GM19023 (cell line): ENCODE data around the gene GNA12.

Experiments used
- ATAC-seq: cut with Tn5 transposase; IDR thresholded peaks from one replicate; pipeline ENCODE4 v1.9.1; 2021; ENCODE audit warnings: mild to moderate bottlenecking, moderate library complexity; ENCODE audit not compliant: unreplicated experiment

GNA12 gene

GRCh38 chr7:2838873-2839578 lies 5.1 kb downstream of the GNA12 start:
- no peak for ATAC-seq

GRCh38 chr7:2838451-2838850 lies 5.7 kb downstream of the GNA12 start:
- ATAC-seq: no peak

DNA sequence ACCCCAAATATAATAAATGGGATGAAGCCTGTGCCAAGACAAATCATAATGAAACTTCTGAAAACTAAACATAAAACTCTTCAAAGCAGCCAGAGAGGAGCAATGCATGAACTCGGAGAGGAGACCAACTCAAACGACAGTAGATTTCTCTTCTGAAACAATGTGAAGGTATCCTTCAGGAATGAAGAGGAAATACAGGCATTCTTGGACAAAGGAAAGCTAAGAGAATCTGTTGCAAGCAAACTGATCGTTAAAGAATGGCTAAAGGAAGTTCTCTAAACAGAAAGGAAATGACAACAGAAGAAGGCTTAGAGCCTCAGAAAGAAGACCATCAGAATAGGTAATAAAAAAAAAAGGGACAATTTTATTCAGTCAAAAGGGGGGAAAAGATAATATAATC lies 6.6 kb downstream of the GNA12 start:
- no peak for ATAC-seq

DNA sequence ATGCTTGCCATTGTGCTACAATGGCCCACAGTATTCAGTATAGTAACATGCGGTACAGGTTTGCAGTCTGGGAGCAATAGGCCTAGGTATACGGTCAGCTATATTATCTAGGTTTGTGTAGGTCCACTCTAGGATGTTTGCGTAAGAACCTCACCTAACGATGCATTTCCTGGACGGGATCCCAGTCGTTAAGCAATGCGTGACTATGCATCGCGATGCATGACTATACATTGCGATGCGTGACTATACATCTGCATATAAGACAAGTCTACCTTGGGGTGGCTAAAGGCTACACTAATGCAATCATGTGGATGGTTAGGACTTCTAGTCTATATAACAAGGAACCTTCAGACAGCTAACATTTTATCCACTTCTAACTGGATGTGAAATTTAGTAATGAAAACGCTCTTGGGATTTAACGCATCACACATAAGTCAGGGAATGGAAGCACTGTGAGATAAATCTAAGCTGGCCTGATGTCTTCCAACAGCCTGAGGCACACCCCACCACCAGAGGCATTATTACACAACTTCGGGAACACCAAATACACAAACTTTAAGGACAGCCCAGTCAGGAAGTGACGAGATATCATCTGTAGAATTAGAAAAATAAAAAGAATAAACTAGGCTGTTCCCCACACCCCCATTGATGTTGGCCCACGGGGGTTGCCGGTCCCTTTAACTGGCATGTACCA lies 9.2 kb downstream of the GNA12 start:
- no peak for ATAC-seq

DNA sequence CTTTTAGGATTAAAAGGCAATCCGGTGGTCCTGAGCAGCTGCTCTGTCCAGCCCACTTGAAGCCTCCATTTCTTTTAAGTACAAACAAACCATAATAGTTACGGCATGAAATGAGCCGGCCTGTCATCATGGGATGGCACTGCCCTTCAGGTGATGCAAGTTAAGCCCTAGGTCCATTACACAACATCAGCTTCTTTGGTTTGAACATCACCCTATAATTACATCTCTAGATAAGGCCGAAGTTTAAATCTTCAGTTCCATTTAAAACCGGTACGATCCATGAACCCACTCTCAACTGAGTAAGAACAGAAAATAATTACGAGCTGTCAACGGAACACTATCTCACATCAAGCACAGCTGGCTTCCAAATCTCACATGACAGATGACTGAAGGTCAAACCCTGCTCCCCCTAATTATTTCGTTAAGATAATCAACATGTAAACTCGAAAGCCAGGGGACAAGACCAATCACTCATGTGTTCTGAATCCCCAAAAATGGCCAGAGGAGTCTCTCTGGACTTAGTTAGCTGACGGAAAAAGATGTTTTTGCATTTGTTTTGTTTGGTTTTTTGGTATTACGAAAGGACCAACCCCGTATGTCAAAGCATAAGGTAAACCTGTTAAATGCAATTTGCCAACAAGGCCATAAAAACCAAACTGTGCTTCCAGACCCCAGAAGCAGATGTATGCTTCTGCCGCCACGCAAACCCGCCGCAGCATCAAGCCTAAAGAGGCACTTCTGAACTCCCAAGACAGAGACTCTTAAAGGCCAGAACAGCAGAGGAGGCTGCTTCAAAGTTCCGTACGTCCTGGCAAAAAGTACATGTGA lies 10.8 kb downstream of the GNA12 start:
- ATAC-seq: no peak

GRCh38 chr7:2832461-2832860 lies 11.6 kb downstream of the GNA12 start:
- no peak for ATAC-seq

GRCh38 chr7:2830609-2831376 lies 13.3 kb downstream of the GNA12 start:
- ATAC-seq: no peak

- ATAC-seq: no peak
Observed at GRCh38 chr7:2829040-2829439, 15.1 kb downstream of the GNA12 start.

DNA sequence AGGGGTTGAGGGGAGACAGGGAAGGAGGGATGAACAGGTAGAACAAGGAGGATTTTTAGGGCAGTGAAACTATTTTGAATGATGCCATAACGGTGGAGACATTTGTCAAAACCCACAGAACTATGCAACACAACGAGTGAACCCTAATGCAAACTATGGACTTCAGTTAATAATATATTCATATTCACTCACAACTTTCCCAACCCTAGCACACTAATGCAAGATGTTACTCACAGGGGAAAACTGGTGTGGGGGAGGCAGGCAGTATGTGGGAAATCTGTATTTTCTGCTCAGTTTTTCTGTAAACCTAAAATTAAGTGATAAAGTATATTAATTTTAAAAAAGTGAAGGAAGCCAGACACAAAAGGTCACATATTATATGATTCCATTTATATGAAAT lies 17.3 kb downstream of the GNA12 start:
- ATAC-seq: no peak

DNA sequence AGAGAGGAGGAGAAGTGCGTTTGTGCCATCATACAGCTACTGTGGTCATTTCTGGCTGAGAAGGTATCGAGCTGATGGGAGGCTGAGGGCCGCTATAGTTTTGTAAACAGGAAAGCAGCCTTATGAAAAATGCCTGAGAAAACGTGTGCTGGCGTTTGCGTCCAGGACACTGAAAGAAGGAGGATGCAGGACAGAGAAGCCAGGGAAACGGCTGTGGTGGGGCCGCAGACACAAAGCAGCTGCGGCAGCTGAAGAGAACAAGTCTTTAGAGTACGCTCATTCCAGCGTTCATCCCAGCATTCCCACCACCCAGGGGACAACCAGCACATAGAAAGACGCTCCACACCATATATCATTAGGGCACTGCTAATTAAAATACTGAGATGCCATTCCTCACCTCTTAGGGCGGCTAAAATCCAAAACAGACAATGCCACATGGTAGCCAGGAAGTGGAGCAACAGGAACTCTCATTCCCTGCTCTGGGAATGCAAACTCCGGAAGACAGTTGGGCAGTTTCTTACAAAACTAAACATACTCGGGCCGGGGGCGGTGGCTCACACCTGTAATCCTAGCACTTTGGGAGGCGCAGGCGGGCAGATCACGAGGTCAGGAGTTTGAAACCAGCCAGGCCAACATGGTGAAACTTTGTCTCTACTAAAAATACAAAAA lies 18.4 kb downstream of the GNA12 start:
- no peak for ATAC-seq

- peak; percentile 58 for ATAC-seq
Observed at GRCh38 chr7:2824678-2825461, 19.2 kb downstream of the GNA12 start.

- no peak for ATAC-seq
Observed at GRCh38 chr7:2824026-2824677, 20.0 kb downstream of the GNA12 start.

GRCh38 chr7:2823130-2823529 lies 21.0 kb downstream of the GNA12 start:
- ATAC-seq: no peak

DNA sequence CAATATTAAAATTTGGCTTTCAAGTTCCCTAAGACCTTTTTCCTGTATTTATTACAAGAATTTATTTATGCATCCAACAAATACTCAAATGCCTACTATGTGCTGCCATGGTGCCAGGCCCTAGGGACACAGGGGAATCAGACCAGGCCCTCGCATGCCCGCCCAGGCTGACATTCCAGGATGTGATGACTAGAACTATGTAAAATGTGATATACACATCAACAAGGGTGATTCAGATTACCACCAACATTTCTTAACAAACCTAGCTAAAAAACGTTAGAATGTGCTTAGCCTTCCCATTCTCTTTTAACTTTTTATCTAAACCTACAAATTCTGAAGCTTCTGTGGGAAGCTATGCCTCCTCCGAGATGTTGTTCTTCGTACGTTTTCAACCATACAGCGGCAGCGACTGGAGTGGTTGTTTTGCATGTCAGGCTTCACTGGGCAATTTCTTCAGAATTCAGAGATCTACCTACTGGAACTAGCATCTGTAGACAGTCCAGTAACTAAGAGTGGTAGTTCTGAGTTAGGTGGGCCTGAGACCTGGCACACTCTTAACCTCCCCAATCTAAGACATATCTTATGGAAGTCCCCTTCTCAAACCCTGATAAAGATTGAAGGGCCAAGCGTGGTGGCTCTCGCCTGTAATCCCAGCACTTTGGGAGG lies 22.1 kb downstream of the GNA12 start:
- ATAC-seq: peak; percentile 36

DNA sequence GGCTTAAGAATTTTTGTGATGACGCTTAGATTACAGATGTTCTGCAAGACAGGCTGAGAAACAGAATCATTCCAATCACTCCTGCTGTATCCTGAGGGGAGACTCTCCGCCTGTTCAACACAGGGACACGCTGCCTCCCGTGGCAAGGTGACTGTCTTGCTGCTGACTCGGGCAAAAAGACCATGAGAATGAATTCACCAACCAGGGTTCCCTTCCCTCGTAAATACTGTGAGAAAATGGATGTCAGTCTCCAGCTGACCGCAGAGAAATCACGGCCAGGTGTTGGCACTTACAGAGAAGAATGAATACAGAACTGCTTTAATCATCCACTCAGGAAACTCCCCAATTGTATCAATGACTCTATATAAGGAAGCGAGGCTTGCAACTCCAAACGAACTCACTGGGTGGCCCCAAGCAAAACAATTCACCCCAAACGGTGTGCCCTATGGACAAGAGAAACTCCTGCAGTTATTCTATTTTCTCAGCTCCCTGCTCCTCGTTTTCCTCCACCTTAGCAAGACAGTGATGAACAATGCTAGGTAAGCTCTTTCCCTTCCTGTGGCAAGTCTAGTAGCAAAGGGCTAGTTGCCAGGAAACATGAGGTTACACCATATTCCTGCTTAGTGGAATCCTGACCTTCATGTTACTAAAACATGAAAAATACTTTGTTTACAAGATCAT lies 22.8 kb downstream of the GNA12 start:
- ATAC-seq: no peak

GRCh38 chr7:2820508-2820934 lies 23.6 kb downstream of the GNA12 start:
- no peak for ATAC-seq

GRCh38 chr7:2819954-2820397 lies 24.1 kb downstream of the GNA12 start:
- ATAC-seq: no peak
